Keratinocyte (primary cell): Measurements from ENCODE around the gene AP1M1. TPM values are rescaled to one million over a fixed set of nuclear protein-coding genes. Genes with fewer than 3 reads are reported as not detected.

Experiments
- DNase-seq: peaks from one replicate; pipeline ENCODE4 v3.0.0-alpha.2; 2011; ENCODE audit warnings: low read depth, missing footprints, low spot score
- FAIRE-seq: peaks from 2 replicates; lab custom pipeline; 2011; peaks lifted over from hg19 to GRCh38; lab: Jason Lieb, UNC
- H2AFZ ChIP-seq: 2 replicates; pipeline ENCODE4 v1.6.0; 2012; ENCODE audit warnings: low read length, control low read depth, inconsistent platforms; ENCODE audit not compliant: control insufficient read depth
- H3K27ac ChIP-seq: 2 replicates; pipeline ENCODE4 v1.5.1; 2011; ENCODE audit warnings: low read length; ENCODE audit not compliant: control insufficient read depth, insufficient read depth
- H3K27me3 ChIP-seq: 3 replicates; pipeline ENCODE4 v1.6.0; 2011; ENCODE audit warnings: low read length; ENCODE audit not compliant: control insufficient read depth, insufficient read depth; ENCODE audit errors: extremely low read depth
- H3K36me3 ChIP-seq, 2 experiments: 2 replicates in 1 of 2; 3 replicates in 1 of 2; pipeline ENCODE4 v1.5.1; 2011; ENCODE audit warnings: low read length in 2 of 2, mild to moderate bottlenecking in 1 of 2; ENCODE audit not compliant: control insufficient read depth in 2 of 2, insufficient read depth in 2 of 2; ENCODE audit errors: extremely low read depth in 1 of 2
- H3K4me1 ChIP-seq: 3 replicates; pipeline ENCODE4 v1.5.1; 2011; ENCODE audit warnings: low read length; ENCODE audit not compliant: control insufficient read depth, insufficient read depth; ENCODE audit errors: extremely low read depth
- H3K4me2 ChIP-seq: 3 replicates; pipeline ENCODE4 v1.6.0; 2011; ENCODE audit warnings: low read depth, low read length; ENCODE audit not compliant: control insufficient read depth, insufficient read depth; ENCODE audit errors: extremely low read depth
- H3K4me3 ChIP-seq, 3 experiments: fragments of 200-600 bp in 1 of 3; sonication (generic) in 1 of 3; 2 replicates in 2 of 3; 3 replicates in 1 of 3; pipeline ENCODE4 v1.5.1; 2011 to 2016; ENCODE audit warnings: low read length in 3 of 3, mild to moderate bottlenecking in 3 of 3, control low read depth in 2 of 3, inconsistent platforms in 1 of 3, low read depth in 1 of 3, mixed read lengths in 1 of 3, mixed run types in 1 of 3, moderate library complexity in 1 of 3; ENCODE audit not compliant: control insufficient read depth in 2 of 3, insufficient read depth in 2 of 3; ENCODE audit errors: extremely low read depth in 1 of 3
- H3K79me2 ChIP-seq: 2 replicates; pipeline ENCODE4 v1.6.0; 2012; ENCODE audit warnings: low read length; ENCODE audit not compliant: control insufficient read depth, insufficient read depth
- H3K9ac ChIP-seq: 3 replicates; pipeline ENCODE4 v1.6.0; 2011; ENCODE audit warnings: low read length; ENCODE audit not compliant: control insufficient read depth, insufficient read depth; ENCODE audit errors: extremely low read depth
- H3K9me1 ChIP-seq: 3 replicates; pipeline ENCODE4 v1.6.0; 2011; ENCODE audit warnings: low read length; ENCODE audit not compliant: control insufficient read depth, insufficient read depth; ENCODE audit errors: extremely low read depth
- H3K9me3 ChIP-seq: 2 replicates; pipeline ENCODE4 v1.5.1; 2012; ENCODE audit warnings: low read depth, low read length; ENCODE audit not compliant: control insufficient read depth
- H4K20me1 ChIP-seq: 3 replicates; pipeline ENCODE4 v1.6.0; 2011; ENCODE audit warnings: low read length; ENCODE audit not compliant: control insufficient read depth, insufficient read depth; ENCODE audit errors: extremely low read depth
- CTCF ChIP-seq, 3 experiments: IDR thresholded peaks in 1 of 3; conservative IDR thresholded peaks in 1 of 3; optimal IDR thresholded peaks in 1 of 3; 2 replicates in 2 of 3; 3 replicates in 1 of 3; pipeline versions ENCODE3 to v1.5.1; 2011; ENCODE audit warnings: low read length in 3 of 3, mild to moderate bottlenecking in 3 of 3, moderate library complexity in 2 of 3, control low read depth in 1 of 3, inconsistent platforms in 1 of 3; ENCODE audit not compliant: insufficient read depth in 2 of 3; ENCODE audit errors: extremely low read depth in 1 of 3
- EZH2 ChIP-seq: IDR thresholded peaks from one replicate; pipeline ENCODE4 v1.6.1; 2012; ENCODE audit warnings: inconsistent platforms, mild to moderate bottlenecking, low read length, moderate library complexity
- dilution Hi-C: fragments of 300-500 bp; cut with MboI; formaldehyde crosslinking; loops from one replicate; pipeline ENCODE4 v1.7.0; 2020; ENCODE audit warnings: low sequenced_read_pairs; ENCODE audit not compliant: extremely low pct_ligation_motif_present
- polyA plus RNA-seq, 5 experiments: library from polyadenylated mRNA; depleted of rRNA in 3 of 5; stranded (reverse) in 3 of 5; stranded (forward) in 1 of 5; unstranded in 1 of 5; fragments of >200 nt; gene quantifications; 1 replicate in 1 of 5; 2 replicates in 3 of 5; 3 replicates in 1 of 5; pipeline versions ENCODE4 v1.2.1 to v1.2.3, GENCODE V29; 2011 to 2012; ENCODE audit warnings: missing spikeins in 2 of 5, low read depth in 1 of 5, low replicate concordance in 1 of 5

AP1M1 gene
- polyA plus RNA-seq, 1 donor (not counting 4 experiments of a cell fraction or from before 2014, with no cell fraction given): 27.7 TPM

GRCh38 chr19:16234552-16235445 lies 37.1 kb downstream of the AP1M1 start:
- dilution Hi-C loops: no loop called here
- no peak for FAIRE-seq
- Histone ChIP-seq H3K4me3 (no peak overlapping the region), H3K9me1 (no peaks in the 10 kb centered on the region), H3K4me2 (no peak overlapping the region), H2AFZ (no peak overlapping the region), H3K4me1 (no peaks in the 10 kb centered on the region), H3K79me2 (no peaks in the 10 kb centered on the region), H3K27me3 (no peaks in the 10 kb centered on the region), H4K20me1 (no peaks in the 10 kb centered on the region), H3K27ac (no peak overlapping the region), H3K9me3 (no peaks in the 10 kb centered on the region), H3K36me3 (peaks cover 20 to 23% of the 10 kb centered on the region in 2 experiments), H3K9ac (no peak overlapping the region)
- DNase-seq: no peak
- no peak for TF ChIP-seq EZH2
- no peak for TF ChIP-seq CTCF (optimal IDR thresholded peaks at IDR 0.05 in 1 of 3, IDR thresholded peaks at IDR 0.05 in 1 of 3, conservative IDR thresholded peaks at IDR 0.05 in 1 of 3; ENCODE audit: extremely low read depth in 1 of 3, insufficient read depth in 2 of 3, low read length in 3 of 3)

- Histone ChIP-seq H3K9ac (no peak overlapping the region), H4K20me1 (no peaks in the 10 kb centered on the region), H3K4me1 (no peaks in the 10 kb centered on the region), H3K4me2 (no peak overlapping the region), H3K79me2 (no peaks in the 10 kb centered on the region), H3K4me3 (no peak overlapping the region), H3K9me1 (no peaks in the 10 kb centered on the region), H3K36me3 (peaks cover 19% of the 10 kb centered on the region in 2 experiments), H3K9me3 (no peaks in the 10 kb centered on the region), H3K27me3 (no peaks in the 10 kb centered on the region), H2AFZ (no peak overlapping the region), H3K27ac (no peak overlapping the region)
- no peak for FAIRE-seq
- dilution Hi-C loops: no loop called here
- TF ChIP-seq EZH2 (no peak), CTCF (optimal IDR thresholded peaks at IDR 0.05 in 1 of 3, IDR thresholded peaks at IDR 0.05 in 1 of 3, conservative IDR thresholded peaks at IDR 0.05 in 1 of 3; ENCODE audit: extremely low read depth in 1 of 3, insufficient read depth in 2 of 3, low read length in 3 of 3) (no peak)
- DNase-seq: no peak
Measured at GRCh38 chr19:16235811-16236652, 38.3 kb downstream of the AP1M1 start.
